ENCODE results near the gene SNRPD3.

DNA sequence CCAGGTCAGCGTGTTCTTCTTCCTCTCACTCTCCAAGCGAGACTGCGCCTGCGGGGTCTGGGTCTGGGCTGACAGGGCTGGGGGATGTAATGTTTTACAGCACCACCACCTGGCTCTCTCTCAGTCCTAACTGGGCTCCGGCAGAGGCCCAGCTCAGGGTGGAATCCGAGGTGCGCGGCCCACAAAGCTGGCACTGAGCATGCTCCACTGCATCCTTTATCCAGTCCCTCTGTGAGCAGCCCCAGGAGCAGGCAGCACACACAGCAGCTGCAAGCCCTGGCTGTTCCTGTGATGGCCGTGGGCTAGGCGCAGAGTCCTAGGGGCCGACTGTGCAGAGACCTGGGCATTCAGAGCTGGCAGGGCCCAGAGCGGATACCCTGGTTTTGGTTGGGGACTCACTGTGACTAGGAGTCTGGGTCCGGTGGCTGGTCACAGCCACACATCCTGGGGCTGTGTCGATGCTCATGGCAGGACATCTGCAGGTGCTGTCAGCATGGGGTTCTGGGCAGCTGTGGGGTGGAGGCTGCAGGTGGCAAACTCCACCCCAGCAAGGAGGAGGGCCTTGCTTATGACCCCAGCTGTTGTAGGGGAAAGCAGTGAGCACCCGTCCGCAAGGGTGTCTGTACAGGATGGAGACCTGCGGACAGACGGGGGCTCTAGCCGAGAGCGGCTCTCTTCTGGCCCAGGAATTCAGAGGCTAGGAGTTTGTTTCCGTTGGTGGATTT lies 33.1 kb downstream of the SNRPD3 start:
- TF ChIP-seq CTCF (conservative IDR thresholded peaks at IDR 0.05) (no peak), ZFX (IDR thresholded peaks at IDR 0.05) (no peak)
